Type B pancreatic cell (in vitro differentiated cells): ENCODE data around the gene C1orf232. TPM values are rescaled to one million over a fixed set of nuclear protein-coding genes. Genes with fewer than 3 reads are reported as not detected.

Experiments
- DNase-seq: peaks from one replicate; pipeline ENCODE4 v3.0.0; 2021; ENCODE audit warnings: mixed read lengths; ENCODE audit not compliant: unreplicated experiment; ENCODE audit errors: extremely low spot score
- H3K27ac Mint-ChIP-seq: 2 replicates; pipeline ENCODE4 v1.8.0; 2021; ENCODE audit warnings: mild to moderate bottlenecking, mixed read lengths
- H3K27me3 Mint-ChIP-seq: 2 replicates; pipeline ENCODE4 v1.8.0; 2021; ENCODE audit warnings: mixed read lengths
- H3K36me3 Mint-ChIP-seq: 2 replicates; pipeline ENCODE4 v1.8.0; 2021; ENCODE audit warnings: mixed read lengths
- H3K4me1 Mint-ChIP-seq: one replicate; pipeline ENCODE4 v1.8.0; 2021; ENCODE audit warnings: mixed read lengths; ENCODE audit not compliant: unreplicated experiment
- H3K4me3 Mint-ChIP-seq: 2 replicates; pipeline ENCODE4 v1.8.0; 2021; ENCODE audit warnings: mild to moderate bottlenecking, mixed read lengths
- H3K9me3 Mint-ChIP-seq: 2 replicates; pipeline ENCODE4 v1.8.0; 2021; ENCODE audit warnings: mixed read lengths
- total RNA-seq: library from RNA; stranded (reverse); gene quantifications from 2 replicates; pipeline ENCODE4 v1.2.1, GENCODE V29; 2021; ENCODE audit warnings: low replicate concordance
- TF ChIP-seq, protein P1 (sequence below): fragments of 200-600 bp; sonication (generic); conservative IDR thresholded peaks from 2 replicates; pipeline ENCODE4 v1.5.0; 2021; ENCODE audit warnings: antibody characterized with exemption, mild to moderate bottlenecking

Gene C1orf232
- total RNA-seq, 1 donor from 2014 or later, result 1.0 TPM

DNA sequence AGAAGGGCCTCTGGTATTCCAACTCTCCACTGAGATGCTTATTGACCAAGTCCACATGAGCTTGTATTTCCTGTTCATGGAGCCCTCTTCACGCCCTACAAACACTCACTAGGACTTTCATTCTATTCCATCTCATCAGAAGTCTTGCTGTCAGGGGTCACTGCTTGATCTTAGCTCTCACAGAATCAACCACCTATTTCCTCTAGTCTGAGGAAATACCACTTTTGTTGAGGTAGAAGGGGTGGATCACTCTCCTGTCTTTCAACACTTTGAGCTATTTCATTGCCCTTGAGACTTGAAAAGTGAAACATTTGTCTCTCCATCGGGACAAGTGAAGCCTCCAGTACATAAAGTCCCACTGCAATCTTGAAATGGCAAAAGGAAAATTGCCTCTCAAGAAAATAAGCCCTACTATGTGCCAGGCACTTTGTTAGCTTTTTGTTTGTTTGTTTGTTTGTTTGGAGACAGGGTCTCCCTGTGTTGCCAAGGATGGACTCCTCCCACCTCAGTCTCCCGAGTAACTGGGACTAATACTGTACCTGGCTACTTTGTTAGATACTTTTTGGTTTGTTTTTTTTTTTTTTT is 29.7 kb downstream of the C1orf232 start:
- H3K9me3 Mint-ChIP-seq, result no peaks in the 10 kb centered on the region
- no peaks in the 10 kb centered on the region for H3K36me3 Mint-ChIP-seq
- TF ChIP-seq, protein P1, sequence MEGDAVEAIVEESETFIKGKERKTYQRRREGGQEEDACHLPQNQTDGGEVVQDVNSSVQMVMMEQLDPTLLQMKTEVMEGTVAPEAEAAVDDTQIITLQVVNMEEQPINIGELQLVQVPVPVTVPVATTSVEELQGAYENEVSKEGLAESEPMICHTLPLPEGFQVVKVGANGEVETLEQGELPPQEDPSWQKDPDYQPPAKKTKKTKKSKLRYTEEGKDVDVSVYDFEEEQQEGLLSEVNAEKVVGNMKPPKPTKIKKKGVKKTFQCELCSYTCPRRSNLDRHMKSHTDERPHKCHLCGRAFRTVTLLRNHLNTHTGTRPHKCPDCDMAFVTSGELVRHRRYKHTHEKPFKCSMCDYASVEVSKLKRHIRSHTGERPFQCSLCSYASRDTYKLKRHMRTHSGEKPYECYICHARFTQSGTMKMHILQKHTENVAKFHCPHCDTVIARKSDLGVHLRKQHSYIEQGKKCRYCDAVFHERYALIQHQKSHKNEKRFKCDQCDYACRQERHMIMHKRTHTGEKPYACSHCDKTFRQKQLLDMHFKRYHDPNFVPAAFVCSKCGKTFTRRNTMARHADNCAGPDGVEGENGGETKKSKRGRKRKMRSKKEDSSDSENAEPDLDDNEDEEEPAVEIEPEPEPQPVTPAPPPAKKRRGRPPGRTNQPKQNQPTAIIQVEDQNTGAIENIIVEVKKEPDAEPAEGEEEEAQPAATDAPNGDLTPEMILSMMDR, result no peak
- peak overlapping the region; percentile 55 for H3K27ac Mint-ChIP-seq
- H3K27me3 Mint-ChIP-seq, result no peaks in the 10 kb centered on the region
- H3K4me3 Mint-ChIP-seq, result no peak overlapping the region
- no peaks in the 10 kb centered on the region for H3K4me1 Mint-ChIP-seq
- peak; percentile 3 for DNase-seq

DNA sequence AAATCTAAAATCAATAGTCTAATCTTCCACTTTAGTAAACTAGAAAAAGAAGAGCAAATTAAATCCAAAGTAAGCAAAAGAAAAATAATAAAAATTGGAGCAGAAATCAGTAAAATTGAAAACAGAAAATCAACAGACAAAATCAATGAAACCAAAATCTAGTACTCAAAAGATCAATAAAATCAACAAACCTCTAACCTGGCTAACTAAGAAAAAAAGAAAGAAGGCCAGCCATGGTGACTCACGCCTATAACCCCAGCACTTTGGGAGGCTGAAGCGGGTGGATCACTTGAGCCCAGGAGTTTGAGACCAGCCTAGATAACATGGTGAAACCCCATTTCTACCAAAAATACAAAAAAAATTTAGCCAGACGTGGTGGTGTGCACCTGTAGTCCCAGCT is 34.3 kb downstream of the C1orf232 start:
- Mint-ChIP-seq H3K36me3 (no peaks in the 10 kb centered on the region), H3K4me3 (no peak overlapping the region), H3K27me3 (no peaks in the 10 kb centered on the region), H3K4me1 (no peaks in the 10 kb centered on the region), H3K9me3 (no peaks in the 10 kb centered on the region), H3K27ac (no peak overlapping the region)
- TF ChIP-seq, protein P1, result no peak
- no peak for DNase-seq

DNA sequence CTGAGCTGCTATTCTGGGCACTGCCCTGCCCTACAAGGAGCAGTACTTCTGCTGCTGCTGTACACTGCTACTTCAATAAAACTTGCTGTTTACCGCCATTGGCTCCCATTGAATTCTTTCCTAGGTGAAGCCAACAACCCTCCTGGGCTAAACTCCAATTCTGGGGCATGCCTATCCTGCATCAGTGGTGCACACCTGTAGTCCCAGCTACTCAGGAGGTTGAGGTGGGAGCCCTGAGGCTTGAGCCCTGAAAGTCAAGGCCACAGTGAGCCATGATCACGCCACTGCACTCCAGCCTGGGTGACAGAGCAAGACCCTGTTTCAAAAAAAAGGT is 36.0 kb downstream of the C1orf232 start:
- Mint-ChIP-seq H3K4me3 (no peak overlapping the region), H3K36me3 (no peaks in the 10 kb centered on the region), H3K27ac (no peak overlapping the region), H3K27me3 (no peaks in the 10 kb centered on the region), H3K9me3 (no peaks in the 10 kb centered on the region), H3K4me1 (peaks cover 9% of the 10 kb centered on the region)
- TF ChIP-seq, protein P1, result no peak
- DNase-seq, result no peak

DNA sequence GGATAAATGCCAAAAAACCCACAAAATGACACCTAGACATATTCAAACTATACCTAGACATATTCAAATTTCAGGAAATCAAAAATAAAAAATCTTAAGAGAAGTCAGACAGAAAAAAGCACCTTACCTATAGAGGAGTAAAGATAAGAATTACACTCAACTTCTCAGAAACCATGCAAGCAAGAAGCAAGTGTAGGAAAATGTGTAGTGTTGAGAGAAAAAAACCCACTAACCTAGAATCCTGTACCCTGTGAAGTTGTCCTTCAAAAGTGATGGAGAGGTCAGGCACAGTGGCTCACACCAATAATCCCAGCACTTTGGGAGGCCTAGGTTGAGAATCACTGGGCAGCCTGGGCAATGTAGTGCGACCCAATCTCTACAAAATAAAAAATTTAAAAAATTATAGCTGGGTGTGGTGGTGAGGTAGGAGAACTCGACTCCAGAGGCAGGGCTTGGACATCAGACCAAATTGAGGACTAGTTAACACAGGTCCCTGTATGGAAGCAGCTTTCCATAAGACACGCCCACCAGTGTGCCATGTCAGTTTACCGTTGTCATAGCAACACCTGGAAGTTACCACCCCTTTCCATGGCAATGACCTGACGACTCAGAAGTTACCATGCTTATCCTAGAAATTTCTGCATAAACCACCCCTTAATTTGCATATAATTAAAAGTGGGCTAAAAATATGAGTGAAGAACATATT is 36.5 kb downstream of the C1orf232 start:
- TF ChIP-seq, protein P1, result no peak
- H3K4me3 Mint-ChIP-seq, result no peak overlapping the region
- no peaks in the 10 kb centered on the region for H3K9me3 Mint-ChIP-seq
- no peak for DNase-seq
- no peaks in the 10 kb centered on the region for H3K36me3 Mint-ChIP-seq
- no peaks in the 10 kb centered on the region for H3K27me3 Mint-ChIP-seq
- H3K4me1 Mint-ChIP-seq, result peaks cover 14% of the 10 kb centered on the region
- H3K27ac Mint-ChIP-seq, result no peak overlapping the region

DNA sequence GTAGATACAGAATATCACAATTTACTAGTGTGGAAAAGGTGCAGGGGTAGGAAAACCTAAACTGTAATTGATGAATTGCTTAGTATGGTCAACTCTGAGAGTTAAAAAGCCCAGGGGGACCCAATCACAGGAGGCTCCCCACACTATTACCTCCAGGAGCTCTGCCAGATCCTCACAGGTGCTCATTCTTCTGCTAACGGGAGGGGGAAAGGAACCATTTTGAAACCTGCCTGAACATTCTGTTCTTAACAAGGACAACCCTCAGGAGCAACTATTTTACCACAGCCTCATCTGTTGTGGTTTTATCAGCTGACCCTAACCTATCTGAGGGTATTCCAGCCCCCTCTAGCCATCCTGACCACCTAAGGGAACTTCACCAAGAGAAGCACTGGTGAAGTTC is 38.1 kb downstream of the C1orf232 start:
- Mint-ChIP-seq H3K4me3 (no peak overlapping the region), H3K36me3 (no peaks in the 10 kb centered on the region), H3K27ac (no peak overlapping the region), H3K9me3 (no peaks in the 10 kb centered on the region), H3K4me1 (peaks cover 22% of the 10 kb centered on the region), H3K27me3 (no peaks in the 10 kb centered on the region)
- DNase-seq, result no peak
- TF ChIP-seq, protein P1, result no peak
